GM18907 (cell line): Measurements from ENCODE around the gene C4A.
"Not testable (repeated sequence)": the region's sequence is repeated elsewhere in the genome, so short reads cannot be mapped to it uniquely, and the experiment has no call there.

ENCODE experiments used
- ATAC-seq: cut with Tn5 transposase; IDR thresholded peaks from one replicate; pipeline ENCODE4 v1.9.1; 2021; ENCODE audit warnings: mild to moderate bottlenecking, moderate library complexity; ENCODE audit not compliant: unreplicated experiment

The C4A gene

GRCh38 chr6:32014547-32014946 is 32.7 kb downstream of the C4A start, which contains the start of gene C4B:
Gene C4B, plus strand, starts transcription at chr6:32014795. Its CDS starts 51 bp downstream, at chr6:32014846.
- ATAC-seq, result not testable (repeated sequence)

- ATAC-seq, result not testable (repeated sequence)
Observed at GRCh38 chr6:32022100-32022499, 40.2 kb downstream of the C4A start.

- ATAC-seq, result not testable (repeated sequence)
Observed at GRCh38 chr6:32028631-32029030, 46.8 kb downstream of the C4A start.

- not testable (repeated sequence) for ATAC-seq
Observed at GRCh38 chr6:32029553-32029952, 47.7 kb downstream of the C4A start.

GRCh38 chr6:32035283-32036013 is 53.6 kb downstream of the C4A start:
- ATAC-seq, result not testable (repeated sequence)

GRCh38 chr6:32037136-32037535 is 55.3 kb downstream of the C4A start:
- ATAC-seq, result not testable (repeated sequence)

- not testable (repeated sequence) for ATAC-seq
Observed at GRCh38 chr6:32037598-32038524, 56.0 kb downstream of the C4A start, which contains the start of gene CYP21A2. Gene CYP21A2, plus strand, starts transcription at chr6:32038415. Its CDS starts 8 bp downstream, at chr6:32038423.

- not testable (repeated sequence) for ATAC-seq
Observed at GRCh38 chr6:32038878-32039277, 57.0 kb downstream of the C4A start.

GRCh38 chr6:32039321-32040274 is 57.7 kb downstream of the C4A start:
- not testable (repeated sequence) for ATAC-seq

- not testable (repeated sequence) for ATAC-seq
Observed at GRCh38 chr6:32040299-32041049, 58.6 kb downstream of the C4A start.

- not testable (repeated sequence) for ATAC-seq
Observed at GRCh38 chr6:32041050-32041321, 59.1 kb downstream of the C4A start.

GRCh38 chr6:32041385-32041784 is 59.5 kb downstream of the C4A start:
- ATAC-seq, result not testable (repeated sequence)

- ATAC-seq, result not testable (repeated sequence)
Observed at GRCh38 chr6:32042276-32042675, 60.4 kb downstream of the C4A start.

GRCh38 chr6:32043589-32044380 is 61.9 kb downstream of the C4A start:
- ATAC-seq, result not testable (repeated sequence)

- ATAC-seq, result not testable (repeated sequence)
Observed at GRCh38 chr6:32044916-32045315, 63.1 kb downstream of the C4A start.

- no peak for ATAC-seq
Observed at GRCh38 chr6:32045811-32046449, 64.1 kb downstream of the C4A start.

- ATAC-seq, result no peak
Observed at GRCh38 chr6:32046450-32047083, 64.7 kb downstream of the C4A start.

- ATAC-seq, result no peak
Observed at GRCh38 chr6:32047084-32047478, 65.2 kb downstream of the C4A start.
